Measurements from ENCODE around the gene MKRN1. TPM values are rescaled to one million over a fixed set of nuclear protein-coding genes. Genes with fewer than 3 reads are reported as not detected.

MKRN1 gene
- total RNA-seq, 4 donors from 2014 or later: 60.2 to 87.9 (median 69.1) TPM

- 93 to 96% methylated on average over 3 of the region's 3 CpGs for WGBS, 2 donors
- Histone ChIP-seq H3K27ac (no peak overlapping the region), H3K9me3 (no peaks in the 10 kb centered on the region), H3K36me3 (no peaks in the 10 kb centered on the region), H3K4me1 (no peaks in the 10 kb centered on the region), H3K27me3 (no peaks in the 10 kb centered on the region), H3K4me3 (replicated peaks in 1 of 3) (no peak overlapping the region)
- TF ChIP-seq CTCF (IDR thresholded peaks at IDR 0.05) (no peak), POLR2A (IDR thresholded peaks at IDR 0.05) (no peak)
- intact Hi-C loops (cut with DNase I): no loop called here
- DNase-seq: no peak
These were observed 38.7 kb downstream of the MKRN1 start for GRCh38 chr7:140440593-140440992.

- WGBS, 2 donors: 87 to 88% methylated on average over 3 of the region's 3 CpGs
- intact Hi-C loops (cut with DNase I): no loop called here
- H3K9me3 ChIP-seq: no peaks in the 10 kb centered on the region
- H3K4me1 ChIP-seq: no peaks in the 10 kb centered on the region
- no peak overlapping the region for H3K4me3 ChIP-seq (replicated peaks in 1 of 3)
- H3K27ac ChIP-seq: no peak overlapping the region
- H3K27me3 ChIP-seq: no peaks in the 10 kb centered on the region
- DNase-seq: no peak
- no peak for TF ChIP-seq POLR2A (IDR thresholded peaks at IDR 0.05)
- TF ChIP-seq CTCF (IDR thresholded peaks at IDR 0.05): no peak
- no peaks in the 10 kb centered on the region for H3K36me3 ChIP-seq
These were observed 39.9 kb downstream of the MKRN1 start for GRCh38 chr7:140439359-140439758.

- no peak overlapping the region for H3K4me3 ChIP-seq (replicated peaks in 1 of 3)
- 44% methylated on average over 12 to 44 of the region's 51 CpGs for WGBS, 2 donors
- H3K36me3 ChIP-seq: no peaks in the 10 kb centered on the region
- intact Hi-C loops (cut with DNase I): no loop called here
- H3K27me3 ChIP-seq: no peaks in the 10 kb centered on the region
- peak; percentile 7 to 9 for DNase-seq
- TF ChIP-seq CTCF (IDR thresholded peaks at IDR 0.05) (no peak), POLR2A (IDR thresholded peaks at IDR 0.05) (no peak)
- no peaks in the 10 kb centered on the region for H3K9me3 ChIP-seq
- no peak overlapping the region for H3K27ac ChIP-seq
- no peaks in the 10 kb centered on the region for H3K4me1 ChIP-seq
These were observed 43.9 kb downstream of the MKRN1 start for GRCh38 chr7:140435252-140435895.

GRCh38 chr7:140433396-140433795 lies 45.9 kb downstream of the MKRN1 start:
- no peaks in the 10 kb centered on the region for H3K9me3 ChIP-seq
- H3K4me3 ChIP-seq (replicated peaks in 1 of 3): no peak overlapping the region
- H3K4me1 ChIP-seq: no peaks in the 10 kb centered on the region
- H3K36me3 ChIP-seq: no peaks in the 10 kb centered on the region
- DNase-seq: no peak
- WGBS, 2 donors: 83 to 92% methylated on average over 3 of the region's 3 CpGs
- TF ChIP-seq POLR2A (IDR thresholded peaks at IDR 0.05): no peak
- TF ChIP-seq CTCF (IDR thresholded peaks at IDR 0.05): no peak
- intact Hi-C loops (cut with DNase I): no loop called here
- H3K27me3 ChIP-seq: no peaks in the 10 kb centered on the region
- H3K27ac ChIP-seq: no peak overlapping the region

- DNase-seq: no peak
- Histone ChIP-seq H3K4me3 (replicated peaks in 1 of 3) (no peak overlapping the region), H3K4me1 (no peaks in the 10 kb centered on the region), H3K27ac (no peak overlapping the region), H3K36me3 (no peaks in the 10 kb centered on the region), H3K27me3 (no peaks in the 10 kb centered on the region), H3K9me3 (no peaks in the 10 kb centered on the region)
- no peak for TF ChIP-seq POLR2A (IDR thresholded peaks at IDR 0.05)
- no peak for TF ChIP-seq CTCF (IDR thresholded peaks at IDR 0.05)
- 89 to 91% methylated on average over 6 of the region's 6 CpGs for WGBS, 2 donors
- intact Hi-C loops (cut with DNase I): no loop called here
These were observed 53.2 kb downstream of the MKRN1 start for GRCh38 chr7:140426130-140426529.

All from thyroid gland (tissue), 4 donors.